NCI-H1092 treated with DMSO at 0.1 percent for 48 hours (cell line): ENCODE data around the gene APLP2.
"Not testable (repeated sequence)": the region's sequence is repeated elsewhere in the genome, so short reads cannot be mapped to it uniquely, and the experiment has no call there.

Experiments
- DNase-seq: peaks from one replicate; lab custom pipeline; 2025; lab: John Stamatoyannopoulos, UW

Gene APLP2

GRCh38 chr11:130170345-130170744, 100.7 kb downstream of the APLP2 start:
- no peak for DNase-seq

GRCh38 chr11:130171534-130171933, 101.8 kb downstream of the APLP2 start:
- no peak for DNase-seq

- DNase-seq = not testable (repeated sequence)
These were observed 102.3 kb downstream of the APLP2 start for GRCh38 chr11:130172001-130172400.

- no peak for DNase-seq
These were observed 104.9 kb downstream of the APLP2 start for GRCh38 chr11:130174642-130175041.

- no peak for DNase-seq
These were observed 106.2 kb downstream of the APLP2 start for GRCh38 chr11:130175898-130176297.

GRCh38 chr11:130177782-130178181, 108.1 kb downstream of the APLP2 start:
- no peak for DNase-seq

GRCh38 chr11:130178441-130179339, 109.0 kb downstream of the APLP2 start:
- DNase-seq = no peak

GRCh38 chr11:130179396-130180306, 110.0 kb downstream of the APLP2 start:
- peak; percentile 57 for DNase-seq

- DNase-seq = no peak
These were observed 110.8 kb downstream of the APLP2 start for GRCh38 chr11:130180491-130180890.

GRCh38 chr11:130180896-130181294, 111.2 kb downstream of the APLP2 start:
- no peak for DNase-seq

- peak; percentile 73 for DNase-seq
These were observed 111.9 kb downstream of the APLP2 start for GRCh38 chr11:130181295-130182272.

- no peak for DNase-seq
These were observed 114.3 kb downstream of the APLP2 start for GRCh38 chr11:130183878-130184610.

- DNase-seq = no peak
These were observed 117.4 kb downstream of the APLP2 start for GRCh38 chr11:130187096-130187495.

GRCh38 chr11:130188047-130188446, 118.4 kb downstream of the APLP2 start:
- DNase-seq = no peak

- DNase-seq = peak; percentile 47
These were observed 119.1 kb downstream of the APLP2 start for GRCh38 chr11:130188585-130189347.

- no peak for DNase-seq
These were observed 120.0 kb downstream of the APLP2 start for GRCh38 chr11:130189492-130190210.

GRCh38 chr11:130190371-130190881, 120.7 kb downstream of the APLP2 start:
- DNase-seq = peak; percentile 90

- no peak for DNase-seq
These were observed 122.2 kb downstream of the APLP2 start for GRCh38 chr11:130191896-130192295.

- no peak for DNase-seq
These were observed 123.2 kb downstream of the APLP2 start for GRCh38 chr11:130192845-130193267.
